HEK293 (cell line): ENCODE results near the gene SF3A1.

Source experiments
- ZNF133 ChIP-seq: fragments of 450-650 bp; formaldehyde crosslinking; IDR thresholded peaks from 2 replicates; pipeline ENCODE4 v1.5.1; 2016; ENCODE audit warnings: missing biosample characterization, missing genetic modification characterization
- ZNF600 ChIP-seq: fragments of 450-650 bp; formaldehyde crosslinking; IDR thresholded peaks from 2 replicates; pipeline ENCODE4 v1.5.1; 2016; ENCODE audit warnings: missing biosample characterization, missing genetic modification characterization
- TF ChIP-seq, protein P1 (sequence below): fragments of 450-650 bp; formaldehyde crosslinking; IDR thresholded peaks from 2 replicates; pipeline ENCODE4 v1.5.1; 2017; ENCODE audit warnings: missing biosample characterization, mild to moderate bottlenecking, missing genetic modification characterization, moderate library complexity

- no peak for TF ChIP-seq ZNF133 (tag by site-specific recombination)
- TF ChIP-seq, protein P1, sequence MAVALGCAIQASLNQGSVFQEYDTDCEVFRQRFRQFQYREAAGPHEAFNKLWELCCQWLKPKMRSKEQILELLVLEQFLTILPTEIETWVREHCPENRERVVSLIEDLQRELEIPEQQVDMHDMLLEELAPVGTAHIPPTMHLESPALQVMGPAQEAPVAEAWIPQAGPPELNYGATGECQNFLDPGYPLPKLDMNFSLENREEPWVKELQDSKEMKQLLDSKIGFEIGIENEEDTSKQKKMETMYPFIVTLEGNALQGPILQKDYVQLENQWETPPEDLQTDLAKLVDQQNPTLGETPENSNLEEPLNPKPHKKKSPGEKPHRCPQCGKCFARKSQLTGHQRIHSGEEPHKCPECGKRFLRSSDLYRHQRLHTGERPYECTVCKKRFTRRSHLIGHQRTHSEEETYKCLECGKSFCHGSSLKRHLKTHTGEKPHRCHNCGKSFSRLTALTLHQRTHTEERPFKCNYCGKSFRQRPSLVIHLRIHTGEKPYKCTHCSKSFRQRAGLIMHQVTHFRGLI, result no peak
- no peak for TF ChIP-seq ZNF600 (tag by site-specific recombination)
These were observed 71.4 kb downstream of the SF3A1 start for GRCh38 chr22:30285176-30285845.
